NB4 (cell line): ENCODE data around the gene CCL1.

ENCODE experiments used
- DNase-seq: peaks from one replicate; pipeline ENCODE4 v3.0.0; 2010; ENCODE audit warnings: low read depth
- H3K4me3 ChIP-seq: one replicate; pipeline ENCODE4 v1.5.1; 2011; ENCODE audit warnings: mild to moderate bottlenecking, low read depth, low read length, moderate library complexity
- CTCF ChIP-seq: IDR thresholded peaks from one replicate; pipeline ENCODE4 v1.5.1; 2012; ENCODE audit warnings: low read depth, low read length
- MAX ChIP-seq: IDR thresholded peaks from 2 replicates; pipeline ENCODE4 v1.6.1; 2011; ENCODE audit warnings: low read depth, low read length
- MYC ChIP-seq: IDR thresholded peaks from 2 replicates; pipeline ENCODE4 v1.6.1; 2011; ENCODE audit warnings: low read depth, low read length
- POLR2A ChIP-seq: IDR thresholded peaks from 2 replicates; pipeline ENCODE4 v1.6.1; 2011; ENCODE audit warnings: mild to moderate bottlenecking; ENCODE audit not compliant: insufficient read length; ENCODE audit errors: extremely low read depth

CCL1 gene

GRCh38 chr17:34393401-34393800, 30.4 kb upstream of the CCL1 start:
- TF ChIP-seq CTCF (no peak), MYC (no peak), POLR2A (no peak), MAX (no peak)
- H3K4me3 ChIP-seq = no peak overlapping the region
- DNase-seq = no peak

GRCh38 chr17:34391241-34391640, 28.2 kb upstream of the CCL1 start:
- TF ChIP-seq POLR2A = no peak
- no peak for TF ChIP-seq MYC
- no peak for TF ChIP-seq MAX
- no peak for TF ChIP-seq CTCF
- H3K4me3 ChIP-seq = no peak overlapping the region
- no peak for DNase-seq

- no peak for DNase-seq
- no peak for TF ChIP-seq MAX
- TF ChIP-seq POLR2A = no peak
- TF ChIP-seq CTCF = no peak
- no peak for TF ChIP-seq MYC
- H3K4me3 ChIP-seq = no peak overlapping the region
Measured at GRCh38 chr17:34390649-34391048, 27.6 kb upstream of the CCL1 start.

- no peak for DNase-seq
- no peak overlapping the region for H3K4me3 ChIP-seq
- TF ChIP-seq POLR2A = no peak
Measured at GRCh38 chr17:34389126-34389750, 26.2 kb upstream of the CCL1 start.

GRCh38 chr17:34387566-34387965, 24.5 kb upstream of the CCL1 start:
- H3K4me3 ChIP-seq = no peak overlapping the region
- TF ChIP-seq CTCF (no peak), MYC (no peak), POLR2A (no peak), MAX (no peak)
- no peak for DNase-seq

- DNase-seq = peak; percentile 82
- TF ChIP-seq MAX (peak; percentile 40), POLR2A (no peak), MYC (no peak)
- H3K4me3 ChIP-seq = no peak overlapping the region
Measured at GRCh38 chr17:34386697-34387550, 23.9 kb upstream of the CCL1 start.
